Stimulated activated CD4-positive, alpha-beta T cell treated with anti-CD3 and anti-CD28 coated beads, Interleukin-1b, Interleukin-23, amount 100 ng/mL, for 1 hour (primary cell): ENCODE measurements around the gene ZNF22.

Experiments used
- DNase-seq, 2 donors: peaks; one replicate each; pipeline ENCODE4 v3.0.0-alpha.2; 2020; ENCODE audit warnings: low read depth in 2 of 2

ZNF22 gene

GRCh38 chr10:44965104-44965503 lies 35.6 kb upstream of the ZNF22 start:
- no peak for DNase-seq

- DNase-seq, result no peak
Observed at GRCh38 chr10:44965651-44966097, 35.0 kb upstream of the ZNF22 start.

DNA sequence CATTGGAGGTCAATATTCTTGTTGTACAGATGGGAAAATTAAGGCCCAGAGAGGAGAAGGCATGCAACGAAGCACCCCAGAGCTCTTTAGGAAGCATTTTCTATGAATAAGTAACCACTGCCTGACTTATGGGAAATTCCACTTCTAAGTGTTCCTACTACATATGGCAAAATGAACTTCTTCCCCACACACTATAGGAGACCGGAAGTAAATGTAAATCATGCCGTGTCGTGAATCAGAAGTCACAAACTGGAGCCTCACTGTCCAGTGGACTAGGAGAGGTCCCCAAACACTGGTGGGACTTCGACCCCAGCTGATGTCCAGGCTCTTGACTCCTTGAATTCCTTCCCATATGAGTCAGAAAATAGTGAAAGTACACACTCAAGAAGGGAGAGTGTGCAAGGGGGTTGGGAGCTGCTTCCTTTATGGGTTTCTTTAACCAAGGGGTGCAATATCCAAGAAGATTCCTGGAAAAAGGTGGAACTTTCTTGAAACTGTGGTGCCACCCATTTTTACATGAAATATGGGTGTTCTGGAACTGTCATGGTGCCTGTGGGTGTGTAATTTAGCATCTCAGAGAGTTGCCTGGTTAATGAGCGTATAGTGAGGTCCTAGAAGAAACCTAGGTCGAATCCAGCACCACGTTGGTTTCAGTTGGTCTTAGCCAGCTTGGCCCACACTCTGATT lies 34.5 kb upstream of the ZNF22 start:
- no peak for DNase-seq

- no peak for DNase-seq
Observed at GRCh38 chr10:44966816-44967509, 33.8 kb upstream of the ZNF22 start.

GRCh38 chr10:44967616-44968015 lies 33.1 kb upstream of the ZNF22 start:
- DNase-seq, result no peak

DNA sequence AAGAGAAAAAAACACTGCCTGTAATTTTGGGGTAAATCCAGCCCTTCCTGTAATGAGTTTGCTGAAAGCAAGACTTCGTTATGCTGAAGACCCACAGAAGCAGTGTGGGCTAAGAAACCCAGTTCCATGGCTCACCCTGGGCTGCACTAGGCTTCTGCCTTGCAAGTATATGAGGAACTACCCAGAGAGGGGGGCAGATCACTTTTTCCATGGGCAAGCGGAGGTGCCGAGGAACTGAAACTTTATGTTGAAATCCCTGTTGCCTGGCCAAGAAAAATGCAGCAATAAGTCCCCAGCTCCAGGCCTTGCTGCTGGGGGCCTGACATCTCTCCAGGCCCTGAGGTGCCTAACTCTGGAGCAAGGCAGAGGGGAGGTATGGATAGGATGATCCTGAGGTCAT lies 32.6 kb upstream of the ZNF22 start:
- no peak for DNase-seq

DNA sequence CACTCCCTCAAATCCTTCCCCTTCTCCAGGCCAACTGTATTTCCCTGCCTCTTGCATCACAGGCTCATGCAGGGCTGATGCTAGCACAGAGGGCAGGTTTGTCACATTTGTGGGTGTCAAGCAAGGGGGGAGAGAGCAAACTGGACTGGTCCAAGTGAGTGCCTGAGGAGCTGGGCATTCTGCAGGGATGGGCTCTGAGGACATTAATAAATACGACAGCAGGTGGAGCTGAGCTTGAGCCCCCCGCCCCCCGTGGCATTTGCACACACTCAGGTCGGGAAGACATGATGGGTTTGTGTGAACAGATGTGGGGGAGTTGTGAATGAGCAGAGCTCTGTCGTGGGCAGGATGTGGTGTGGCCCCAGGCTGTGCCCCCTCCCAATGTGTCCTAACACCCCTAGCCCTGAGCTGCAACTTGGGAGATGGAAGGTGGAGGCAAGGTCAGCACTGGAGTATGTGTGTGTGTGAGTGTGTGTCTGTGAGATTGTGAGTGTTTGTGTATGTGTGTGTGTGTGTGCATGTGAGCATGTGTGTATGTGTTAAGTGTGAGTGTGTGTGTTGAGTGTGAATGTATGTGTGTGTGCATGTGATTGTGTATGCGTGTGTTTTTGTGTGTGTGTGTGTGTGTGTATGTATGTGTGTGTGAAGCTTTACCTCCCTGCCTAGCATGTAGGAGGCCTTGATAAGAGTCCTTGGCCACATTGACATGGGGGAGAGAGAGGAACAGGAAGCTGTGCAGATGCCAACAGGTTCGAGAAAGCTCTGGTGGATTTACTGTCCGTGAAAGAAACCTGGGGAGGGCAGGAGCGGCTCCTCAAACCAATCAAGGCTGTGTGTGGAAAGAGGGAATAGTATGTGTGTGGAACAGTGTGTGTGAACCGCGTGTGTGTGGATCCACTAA lies 32.0 kb upstream of the ZNF22 start:
- no peak for DNase-seq

- DNase-seq, result no peak
Observed at GRCh38 chr10:44969854-44970253, 30.9 kb upstream of the ZNF22 start.

DNA sequence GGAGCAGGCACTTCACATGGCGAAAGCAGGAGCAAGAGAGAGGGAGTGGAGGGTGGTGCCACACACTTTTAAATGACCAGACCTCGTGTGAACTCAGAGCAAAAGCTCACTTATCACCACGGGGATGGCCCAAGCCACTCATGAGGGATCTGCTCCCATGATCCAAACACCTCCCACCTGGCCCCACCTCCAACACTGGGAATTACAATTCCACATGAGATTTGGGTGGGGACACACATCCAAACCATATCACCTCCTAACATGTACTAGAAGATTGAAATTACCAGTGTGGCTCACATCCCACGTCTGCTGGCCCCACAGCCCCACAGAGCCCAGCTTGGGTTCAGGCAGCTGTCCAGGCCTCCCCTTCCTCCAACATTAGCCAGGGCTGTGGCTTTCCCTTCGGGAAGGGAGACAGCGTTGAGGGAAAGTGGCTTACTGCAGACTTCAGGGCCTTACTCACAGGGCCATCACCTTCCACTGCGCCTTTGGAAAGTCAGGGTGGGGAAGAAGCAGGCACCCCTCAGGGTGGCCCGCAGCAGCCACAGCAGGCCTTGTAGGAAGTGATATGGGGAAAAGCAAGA lies 29.8 kb upstream of the ZNF22 start:
- no peak for DNase-seq

DNA sequence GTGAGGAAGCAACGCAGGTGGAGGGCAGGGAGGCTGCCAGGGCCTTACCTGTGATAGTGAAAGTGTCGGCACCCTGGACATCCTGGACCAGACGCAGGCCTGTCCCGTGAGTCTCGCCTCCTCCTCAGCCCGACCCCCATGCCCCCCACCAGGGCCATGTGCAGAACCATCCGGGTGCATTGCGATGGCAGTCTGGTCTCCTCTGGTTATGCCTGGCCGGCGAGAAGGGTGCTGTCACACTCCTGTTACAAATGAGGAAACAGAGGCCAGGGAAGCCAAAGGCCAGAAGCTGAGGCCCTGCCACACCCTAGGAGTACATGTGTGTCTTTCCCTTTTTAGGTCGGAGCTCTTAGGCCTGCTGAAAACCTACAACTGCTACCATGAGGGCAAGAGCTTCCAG lies 29.3 kb upstream of the ZNF22 start:
- DNase-seq, result no peak

GRCh38 chr10:44971935-44972757 lies 28.6 kb upstream of the ZNF22 start:
- no peak for DNase-seq

DNA sequence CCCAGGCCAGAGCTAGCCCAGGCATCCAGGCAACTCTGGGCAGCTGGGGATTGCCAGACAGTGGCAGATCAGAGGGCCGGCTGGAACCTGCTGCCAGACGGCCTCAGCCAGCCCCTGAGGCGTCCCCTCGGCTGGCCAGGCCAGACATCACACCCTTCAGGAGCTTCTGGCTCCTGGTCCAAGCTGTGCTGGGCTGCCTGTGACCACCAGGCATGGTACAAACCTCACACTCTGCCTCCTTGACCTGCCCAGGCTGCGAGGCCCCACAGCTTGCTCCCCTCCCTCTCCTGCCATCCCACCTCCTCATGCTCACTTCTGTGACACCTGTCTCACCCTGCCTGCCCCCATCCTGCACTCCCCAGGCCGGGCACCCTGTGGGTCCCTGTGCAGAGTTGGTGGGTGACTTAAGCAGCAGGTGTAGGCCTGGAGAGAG lies 27.8 kb upstream of the ZNF22 start:
- no peak for DNase-seq

DNA sequence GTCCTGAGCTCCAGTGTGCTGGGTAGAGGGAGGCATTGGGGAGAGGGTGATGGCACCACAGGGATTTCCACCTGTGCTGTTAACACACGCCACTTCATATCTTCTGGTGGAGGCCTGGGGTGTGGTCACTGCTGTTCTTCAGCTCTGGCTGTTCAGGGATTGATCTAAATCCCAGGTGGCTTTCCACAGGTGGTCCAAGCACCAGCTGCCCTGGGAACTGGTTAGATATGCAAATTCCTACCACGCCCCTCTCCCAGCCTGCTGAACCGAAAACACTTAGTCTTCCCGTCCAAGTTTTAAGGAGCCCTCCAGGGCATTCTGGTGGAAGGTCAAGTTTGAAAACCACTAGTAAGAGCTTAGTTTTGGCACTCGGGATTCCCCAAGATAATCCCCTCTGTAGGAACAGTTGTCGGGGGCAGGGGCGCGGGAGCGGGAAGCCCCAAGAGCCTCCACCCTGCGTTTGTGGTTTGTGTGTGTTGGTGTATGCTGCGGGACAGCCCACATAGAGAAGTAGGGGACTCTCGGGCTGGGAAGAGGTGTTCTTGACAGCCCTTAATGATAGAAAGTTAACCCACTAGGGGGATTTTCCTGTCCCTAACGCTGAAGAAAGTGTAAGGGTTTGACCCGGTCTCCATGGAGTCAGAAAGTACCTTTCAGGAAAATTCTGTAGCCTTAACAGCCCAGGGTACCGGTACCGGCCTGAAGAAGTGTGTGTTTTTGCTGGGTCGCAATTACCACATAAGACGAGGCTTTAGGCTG lies 27.2 kb upstream of the ZNF22 start:
- no peak for DNase-seq

- DNase-seq, result no peak
Observed at GRCh38 chr10:44974082-44974627, 26.6 kb upstream of the ZNF22 start.

- peak; percentile 17 to 46 for DNase-seq
Observed at GRCh38 chr10:44974628-44975430, 25.9 kb upstream of the ZNF22 start.

- no peak for DNase-seq
Observed at GRCh38 chr10:44975431-44976331, 25.0 kb upstream of the ZNF22 start.

GRCh38 chr10:44976352-44977198 lies 24.1 kb upstream of the ZNF22 start:
- DNase-seq, result no peak
